ENCODE data around the gene UNKL.

Gene UNKL

GRCh38 chr16:1429631-1430030 is 15.1 kb upstream of the UNKL start:
- Histone ChIP-seq H3K27ac (ENCODE audit: low read depth, low read length, severe bottlenecking) (no peak overlapping the region), H3K4me1 (ENCODE audit: control insufficient read depth, insufficient read depth, low read length, poor library complexity, severe bottlenecking) (no peaks in the 10 kb centered on the region), H3K4me3 (ENCODE audit: extremely low read depth, insufficient read depth, low read length, poor library complexity, severe bottlenecking) (no peak overlapping the region), H3K9me3 (ENCODE audit: control insufficient read depth, low read length) (no peaks in the 10 kb centered on the region), H3K36me3 (ENCODE audit: control insufficient read depth, insufficient read depth, low read length) (no peaks in the 10 kb centered on the region)
- 94 to 95% methylated on average over 13 of the region's 13 CpGs for WGBS, 2 experiments (ENCODE audit: insufficient coverage in 2 of 2)

GRCh38 chr16:1429012-1429411 is 14.5 kb upstream of the UNKL start:
- Histone ChIP-seq H3K36me3 (ENCODE audit: control insufficient read depth, insufficient read depth, low read length) (no peaks in the 10 kb centered on the region), H3K4me1 (ENCODE audit: control insufficient read depth, insufficient read depth, low read length, poor library complexity, severe bottlenecking) (no peaks in the 10 kb centered on the region), H3K9me3 (ENCODE audit: control insufficient read depth, low read length) (no peaks in the 10 kb centered on the region), H3K27ac (ENCODE audit: low read depth, low read length, severe bottlenecking) (no peak overlapping the region), H3K4me3 (ENCODE audit: extremely low read depth, insufficient read depth, low read length, poor library complexity, severe bottlenecking) (no peak overlapping the region)
- WGBS, 2 experiments (ENCODE audit: insufficient coverage in 2 of 2) = 90 to 100% methylated on average over 3 to 11 of the region's 11 CpGs

GRCh38 chr16:1428511-1428910 is 14.0 kb upstream of the UNKL start:
- H3K27ac ChIP-seq (ENCODE audit: low read depth, low read length, severe bottlenecking) = no peak overlapping the region
- WGBS, 2 experiments (ENCODE audit: insufficient coverage in 2 of 2) = 76 to 77% methylated on average over 10 to 18 of the region's 21 CpGs
- no peaks in the 10 kb centered on the region for H3K4me1 ChIP-seq (ENCODE audit: control insufficient read depth, insufficient read depth, low read length, poor library complexity, severe bottlenecking)
- no peaks in the 10 kb centered on the region for H3K9me3 ChIP-seq (ENCODE audit: control insufficient read depth, low read length)
- H3K4me3 ChIP-seq (ENCODE audit: extremely low read depth, insufficient read depth, low read length, poor library complexity, severe bottlenecking) = no peak overlapping the region
- H3K36me3 ChIP-seq (ENCODE audit: control insufficient read depth, insufficient read depth, low read length) = no peaks in the 10 kb centered on the region

- Histone ChIP-seq H3K4me3 (ENCODE audit: extremely low read depth, insufficient read depth, low read length, poor library complexity, severe bottlenecking) (no peak overlapping the region), H3K27ac (ENCODE audit: low read depth, low read length, severe bottlenecking) (no peak overlapping the region), H3K9me3 (ENCODE audit: control insufficient read depth, low read length) (no peaks in the 10 kb centered on the region), H3K4me1 (ENCODE audit: control insufficient read depth, insufficient read depth, low read length, poor library complexity, severe bottlenecking) (no peaks in the 10 kb centered on the region), H3K36me3 (ENCODE audit: control insufficient read depth, insufficient read depth, low read length) (no peaks in the 10 kb centered on the region)
- WGBS, 2 experiments (ENCODE audit: insufficient coverage in 2 of 2) = 95% methylated on average over 35 to 53 of the region's 53 CpGs
Measured at GRCh38 chr16:1427473-1428461, 13.3 kb upstream of the UNKL start.

GRCh38 chr16:1426734-1427471 is 12.4 kb upstream of the UNKL start:
- 87 to 88% methylated on average over 26 to 33 of the region's 42 CpGs for WGBS, 2 experiments (ENCODE audit: insufficient coverage in 2 of 2)
- Histone ChIP-seq H3K27ac (ENCODE audit: low read depth, low read length, severe bottlenecking) (no peak overlapping the region), H3K36me3 (ENCODE audit: control insufficient read depth, insufficient read depth, low read length) (no peaks in the 10 kb centered on the region), H3K4me3 (ENCODE audit: extremely low read depth, insufficient read depth, low read length, poor library complexity, severe bottlenecking) (no peak overlapping the region), H3K9me3 (ENCODE audit: control insufficient read depth, low read length) (peaks cover 9% of the 10 kb centered on the region), H3K4me1 (ENCODE audit: control insufficient read depth, insufficient read depth, low read length, poor library complexity, severe bottlenecking) (no peaks in the 10 kb centered on the region)

- H3K9me3 ChIP-seq (ENCODE audit: control insufficient read depth, low read length) = peaks cover 11% of the 10 kb centered on the region
- no peak overlapping the region for H3K27ac ChIP-seq (ENCODE audit: low read depth, low read length, severe bottlenecking)
- H3K36me3 ChIP-seq (ENCODE audit: control insufficient read depth, insufficient read depth, low read length) = no peaks in the 10 kb centered on the region
- H3K4me3 ChIP-seq (ENCODE audit: extremely low read depth, insufficient read depth, low read length, poor library complexity, severe bottlenecking) = no peak overlapping the region
- WGBS, 2 experiments (ENCODE audit: insufficient coverage in 2 of 2) = 80 to 93% methylated on average over 12 to 15 of the region's 16 CpGs
- H3K4me1 ChIP-seq (ENCODE audit: control insufficient read depth, insufficient read depth, low read length, poor library complexity, severe bottlenecking) = no peaks in the 10 kb centered on the region
Measured at GRCh38 chr16:1425616-1426370, 11.3 kb upstream of the UNKL start.

- Histone ChIP-seq H3K27ac (ENCODE audit: low read depth, low read length, severe bottlenecking) (no peak overlapping the region), H3K4me3 (ENCODE audit: extremely low read depth, insufficient read depth, low read length, poor library complexity, severe bottlenecking) (no peak overlapping the region), H3K4me1 (ENCODE audit: control insufficient read depth, insufficient read depth, low read length, poor library complexity, severe bottlenecking) (peaks cover 5% of the 10 kb centered on the region), H3K9me3 (ENCODE audit: control insufficient read depth, low read length) (peaks cover 11% of the 10 kb centered on the region), H3K36me3 (ENCODE audit: control insufficient read depth, insufficient read depth, low read length) (peaks cover 2% of the 10 kb centered on the region)
- 93 to 99% methylated on average over 10 to 11 of the region's 12 CpGs for WGBS, 2 experiments (ENCODE audit: insufficient coverage in 2 of 2)
Measured at GRCh38 chr16:1424028-1424427, 9.5 kb upstream of the UNKL start.

- peaks cover 11% of the 10 kb centered on the region for H3K9me3 ChIP-seq (ENCODE audit: control insufficient read depth, low read length)
- WGBS, 2 experiments (ENCODE audit: insufficient coverage in 2 of 2) = 97 to 98% methylated on average over 7 to 10 of the region's 10 CpGs
- no peak overlapping the region for H3K4me3 ChIP-seq (ENCODE audit: extremely low read depth, insufficient read depth, low read length, poor library complexity, severe bottlenecking)
- H3K27ac ChIP-seq (ENCODE audit: low read depth, low read length, severe bottlenecking) = no peak overlapping the region
- H3K36me3 ChIP-seq (ENCODE audit: control insufficient read depth, insufficient read depth, low read length) = peaks cover 19% of the 10 kb centered on the region
- peaks cover 5% of the 10 kb centered on the region for H3K4me1 ChIP-seq (ENCODE audit: control insufficient read depth, insufficient read depth, low read length, poor library complexity, severe bottlenecking)
Measured at GRCh38 chr16:1422076-1422475, 7.6 kb upstream of the UNKL start.

- Histone ChIP-seq H3K4me3 (ENCODE audit: extremely low read depth, insufficient read depth, low read length, poor library complexity, severe bottlenecking) (peak overlapping the region; percentile 99), H3K4me1 (ENCODE audit: control insufficient read depth, insufficient read depth, low read length, poor library complexity, severe bottlenecking) (peaks cover 5% of the 10 kb centered on the region), H3K27ac (ENCODE audit: low read depth, low read length, severe bottlenecking) (peak overlapping the region; percentile 74), H3K9me3 (ENCODE audit: control insufficient read depth, low read length) (peaks cover 11% of the 10 kb centered on the region), H3K36me3 (ENCODE audit: control insufficient read depth, insufficient read depth, low read length) (peaks cover 19% of the 10 kb centered on the region)
- 3 to 5% methylated on average over 20 to 22 of the region's 22 CpGs for WGBS, 2 experiments (ENCODE audit: insufficient coverage in 2 of 2)
Measured at GRCh38 chr16:1420111-1420539, 5.6 kb upstream of the UNKL start.

GRCh38 chr16:1416521-1416941 is 2.0 kb upstream of the UNKL start:
- no peak overlapping the region for H3K4me3 ChIP-seq (ENCODE audit: extremely low read depth, insufficient read depth, low read length, poor library complexity, severe bottlenecking)
- H3K27ac ChIP-seq (ENCODE audit: low read depth, low read length, severe bottlenecking) = no peak overlapping the region
- H3K4me1 ChIP-seq (ENCODE audit: control insufficient read depth, insufficient read depth, low read length, poor library complexity, severe bottlenecking) = peaks cover 5% of the 10 kb centered on the region
- no peaks in the 10 kb centered on the region for H3K9me3 ChIP-seq (ENCODE audit: control insufficient read depth, low read length)
- WGBS, 2 experiments (ENCODE audit: insufficient coverage in 2 of 2) = 93 to 97% methylated on average over 3 of the region's 3 CpGs
- H3K36me3 ChIP-seq (ENCODE audit: control insufficient read depth, insufficient read depth, low read length) = peaks cover 31% of the 10 kb centered on the region

Data from mesodermal cell (in vitro differentiated cells).